Measurements from ENCODE around the gene AKAP4. TPM values are rescaled to one million over a fixed set of nuclear protein-coding genes. Genes with fewer than 3 reads are reported as not detected.

AKAP4 gene
- total RNA-seq, 1 experiment from 2014 or later: not detected

DNA sequence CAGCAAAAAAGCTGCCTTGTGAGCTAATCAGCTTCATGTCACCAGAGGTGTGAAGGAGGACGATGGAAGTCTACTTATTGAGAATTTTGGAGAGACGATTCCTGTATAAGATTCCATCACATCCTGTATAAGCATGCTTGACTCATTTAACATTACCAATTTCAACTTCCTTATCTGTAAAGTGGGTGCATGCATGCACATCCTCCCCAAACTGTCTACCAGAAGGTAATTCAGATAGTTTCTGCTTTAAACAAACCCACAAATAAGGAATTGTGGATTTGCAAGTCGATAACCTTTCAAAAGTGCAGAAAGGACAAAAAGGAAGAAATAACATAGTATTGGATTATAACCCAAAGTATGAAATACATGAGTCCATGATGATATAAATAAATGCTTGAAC lies 31.1 kb downstream of the AKAP4 start:
- peaks cover 66 to 67% of the 10 kb centered on the region in 2 experiments for H3K9me3 Mint-ChIP-seq
- Histone ChIP-seq H3K4ac (ENCODE audit: low read depth, low read length) (no peak overlapping the region), H3K4me2 (ENCODE audit: insufficient read depth, insufficient read length, low read length) (no peak overlapping the region), H4K5ac (ENCODE audit: insufficient read length, low read depth, low read length) (no peak overlapping the region), H3K23me2 (ENCODE audit: insufficient read length, low read depth, low read length, poor library complexity, severe bottlenecking) (no peaks in the 10 kb centered on the region), H3K9ac (ENCODE audit: extremely low read depth, insufficient read length, low read length) (no peak overlapping the region), H2BK15ac (ENCODE audit: low read depth, low read length) (no peak overlapping the region), H2AFZ (ENCODE audit: low read length) (no peak overlapping the region), H4K20me1 (ENCODE audit: control insufficient read depth, insufficient read depth, insufficient read length) (no peaks in the 10 kb centered on the region), H3K23ac (ENCODE audit: insufficient read length, low read depth, low read length) (no peak overlapping the region), H3K14ac (ENCODE audit: insufficient read depth, low read length) (no peak overlapping the region), H3K56ac (ENCODE audit: insufficient read length, low read depth, low read length) (no peak overlapping the region), H3K79me1 (ENCODE audit: insufficient read depth, low read depth, low read length, poor library complexity, severe bottlenecking) (no peaks in the 10 kb centered on the region), H3T11ph (ENCODE audit: low read length) (no peak overlapping the region), H3K4me1 (ENCODE audit: insufficient read depth, low read length) (no peaks in the 10 kb centered on the region), H2BK12ac (ENCODE audit: insufficient read length, low read depth, low read length) (no peak overlapping the region), H3K79me2 (ENCODE audit: insufficient read depth, low read length) (no peaks in the 10 kb centered on the region), H4K8ac (replicated peaks; ENCODE audit: insufficient read length, low read depth, low read length) (no peak overlapping the region), H3K9me3 (ENCODE audit: control insufficient read depth, low read depth, low read length) (peaks cover 9% of the 10 kb centered on the region), H2BK20ac (ENCODE audit: low read depth, low read length, poor library complexity, severe bottlenecking) (no peak overlapping the region), H3K18ac (ENCODE audit: insufficient read length, low read depth, low read length) (no peak overlapping the region), H2AK5ac (ENCODE audit: insufficient read length, low read length) (no peak overlapping the region), H3K27ac (ENCODE audit: insufficient read length, low read depth, low read length) (no peak overlapping the region), H2BK5ac (ENCODE audit: insufficient read length, low read length) (no peak overlapping the region), H4K91ac (ENCODE audit: insufficient read length, low read depth, low read length) (no peak overlapping the region), H3K27me3 (ENCODE audit: insufficient read depth, low read length) (no peaks in the 10 kb centered on the region), H2BK120ac (ENCODE audit: low read depth, low read length, poor library complexity, severe bottlenecking) (no peak overlapping the region)
- H3K4me3 Mint-ChIP-seq: no peak overlapping the region
- WGBS (ENCODE audit: extremely low coverage, insufficient read length, low lambda C conversion rate): no CpG with 5 or more reads among the region's 3 CpGs
- no peak for DNase-seq
- H3K27me3 Mint-ChIP-seq (ENCODE audit: low read depth): no peaks in the 10 kb centered on the region; the same call in 1 of the 2 replicates
- peaks cover 2 to 6% (median 5%) of the 10 kb centered on the region in 3 experiments; a peak in 5 of 7 replicates for H3K36me3 Mint-ChIP-seq (ENCODE audit: insufficient read depth in 1 of 3, low read depth in 3 of 3)
- TF ChIP-seq, protein P1, sequence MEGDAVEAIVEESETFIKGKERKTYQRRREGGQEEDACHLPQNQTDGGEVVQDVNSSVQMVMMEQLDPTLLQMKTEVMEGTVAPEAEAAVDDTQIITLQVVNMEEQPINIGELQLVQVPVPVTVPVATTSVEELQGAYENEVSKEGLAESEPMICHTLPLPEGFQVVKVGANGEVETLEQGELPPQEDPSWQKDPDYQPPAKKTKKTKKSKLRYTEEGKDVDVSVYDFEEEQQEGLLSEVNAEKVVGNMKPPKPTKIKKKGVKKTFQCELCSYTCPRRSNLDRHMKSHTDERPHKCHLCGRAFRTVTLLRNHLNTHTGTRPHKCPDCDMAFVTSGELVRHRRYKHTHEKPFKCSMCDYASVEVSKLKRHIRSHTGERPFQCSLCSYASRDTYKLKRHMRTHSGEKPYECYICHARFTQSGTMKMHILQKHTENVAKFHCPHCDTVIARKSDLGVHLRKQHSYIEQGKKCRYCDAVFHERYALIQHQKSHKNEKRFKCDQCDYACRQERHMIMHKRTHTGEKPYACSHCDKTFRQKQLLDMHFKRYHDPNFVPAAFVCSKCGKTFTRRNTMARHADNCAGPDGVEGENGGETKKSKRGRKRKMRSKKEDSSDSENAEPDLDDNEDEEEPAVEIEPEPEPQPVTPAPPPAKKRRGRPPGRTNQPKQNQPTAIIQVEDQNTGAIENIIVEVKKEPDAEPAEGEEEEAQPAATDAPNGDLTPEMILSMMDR (conservative IDR thresholded peaks at IDR 0.05): no peak
- no peak overlapping the region for H3K27ac Mint-ChIP-seq
- peaks cover 0 to 12% of the 10 kb centered on the region in 2 experiments; a peak in 2 of 4 replicates for H3K4me1 Mint-ChIP-seq

Data from H9 (cell line).